ENCODE data around the gene GTF3C4.

DNA sequence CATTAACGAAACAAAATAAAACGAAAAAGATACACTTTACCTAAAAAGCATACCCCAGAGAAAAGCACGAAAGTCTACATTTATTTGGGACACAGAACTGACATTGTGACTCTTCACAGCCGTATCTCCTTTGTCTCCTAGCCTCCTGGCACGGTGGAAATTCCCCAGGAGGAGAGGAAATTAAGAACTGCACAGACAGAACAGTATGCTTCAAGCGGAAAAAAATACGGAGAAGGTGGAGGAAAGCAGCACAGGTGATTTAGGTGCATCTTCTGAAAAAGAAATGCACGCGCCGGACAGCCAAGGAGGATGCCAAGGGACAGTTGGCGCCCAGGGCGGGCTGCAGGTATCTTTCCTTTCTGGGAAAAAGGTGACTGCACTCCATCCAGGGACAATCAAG is 32.5 kb upstream of the GTF3C4 start:
- TF ChIP-seq, protein P1, sequence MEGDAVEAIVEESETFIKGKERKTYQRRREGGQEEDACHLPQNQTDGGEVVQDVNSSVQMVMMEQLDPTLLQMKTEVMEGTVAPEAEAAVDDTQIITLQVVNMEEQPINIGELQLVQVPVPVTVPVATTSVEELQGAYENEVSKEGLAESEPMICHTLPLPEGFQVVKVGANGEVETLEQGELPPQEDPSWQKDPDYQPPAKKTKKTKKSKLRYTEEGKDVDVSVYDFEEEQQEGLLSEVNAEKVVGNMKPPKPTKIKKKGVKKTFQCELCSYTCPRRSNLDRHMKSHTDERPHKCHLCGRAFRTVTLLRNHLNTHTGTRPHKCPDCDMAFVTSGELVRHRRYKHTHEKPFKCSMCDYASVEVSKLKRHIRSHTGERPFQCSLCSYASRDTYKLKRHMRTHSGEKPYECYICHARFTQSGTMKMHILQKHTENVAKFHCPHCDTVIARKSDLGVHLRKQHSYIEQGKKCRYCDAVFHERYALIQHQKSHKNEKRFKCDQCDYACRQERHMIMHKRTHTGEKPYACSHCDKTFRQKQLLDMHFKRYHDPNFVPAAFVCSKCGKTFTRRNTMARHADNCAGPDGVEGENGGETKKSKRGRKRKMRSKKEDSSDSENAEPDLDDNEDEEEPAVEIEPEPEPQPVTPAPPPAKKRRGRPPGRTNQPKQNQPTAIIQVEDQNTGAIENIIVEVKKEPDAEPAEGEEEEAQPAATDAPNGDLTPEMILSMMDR (IDR thresholded peaks at IDR 0.05), result no peak
- no peak for TF ChIP-seq POLR2A (IDR thresholded peaks at IDR 0.05)
